Measurements from ENCODE around the gene OSBPL10.
"Not testable (repeated sequence)": the region's sequence is repeated elsewhere in the genome, so short reads cannot be mapped to it uniquely, and the experiment has no call there.

The OSBPL10 gene

DNA sequence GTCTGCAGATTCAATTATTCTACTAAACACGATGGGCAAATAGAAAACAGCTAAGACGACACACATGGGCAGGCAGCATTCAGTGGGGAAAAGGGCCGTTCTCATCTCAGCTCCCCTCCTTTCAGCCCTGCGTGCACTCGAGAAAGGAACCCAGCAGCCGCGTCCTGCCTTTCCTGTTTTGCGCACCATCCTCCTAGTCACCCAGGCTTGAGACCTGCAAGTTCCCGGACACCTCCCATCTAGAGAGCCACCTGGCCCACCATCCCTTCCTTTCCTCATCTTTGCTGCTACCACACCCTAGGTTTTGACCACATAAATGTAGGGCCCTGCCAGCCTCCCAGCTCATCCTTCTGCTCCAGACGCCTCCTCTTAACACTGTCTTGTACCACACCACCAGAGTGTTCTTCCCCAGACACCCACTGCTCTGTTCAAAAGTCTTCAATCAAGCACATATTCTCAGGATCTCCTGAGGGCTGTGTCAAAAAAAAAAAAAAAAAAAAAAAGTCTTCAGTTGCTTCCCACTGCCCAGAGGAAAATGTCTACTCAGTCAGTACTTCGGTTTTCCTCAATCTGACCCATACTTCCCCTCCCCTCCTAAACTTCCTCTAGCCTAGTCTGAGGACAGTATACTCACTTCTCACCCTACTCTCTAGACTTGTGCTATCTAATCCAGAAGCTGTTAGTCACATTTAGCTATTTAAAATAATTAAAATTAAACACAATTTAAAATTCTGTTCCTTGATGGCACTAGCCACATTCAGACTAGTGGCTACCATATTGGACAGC, 266.4 kb downstream of the OSBPL10 start:
- no peak for DNase-seq (ENCODE audit: extremely low read depth in 1 of 2, low read depth in 1 of 2)

DNA sequence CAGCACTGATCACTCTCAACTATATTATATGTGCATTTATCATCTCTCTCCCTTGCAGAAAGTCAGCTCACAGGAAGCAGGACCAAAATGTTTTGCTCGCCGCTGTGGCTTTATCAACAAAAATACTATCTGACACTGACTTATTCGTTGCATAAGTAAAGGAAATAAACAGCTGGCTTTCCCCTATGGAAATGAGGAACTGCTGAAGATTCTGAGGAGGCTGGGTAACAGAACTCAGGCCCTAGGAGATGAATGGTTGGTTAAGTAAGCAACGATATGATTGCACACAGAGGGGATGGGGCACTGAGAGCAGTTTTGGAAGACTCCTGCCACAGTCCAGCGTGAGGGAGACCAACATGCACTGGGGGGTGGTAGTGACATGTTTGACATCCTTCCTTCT, 267.2 kb downstream of the OSBPL10 start:
- DNase-seq (ENCODE audit: extremely low read depth in 1 of 2, low read depth in 1 of 2), result no peak

DNA sequence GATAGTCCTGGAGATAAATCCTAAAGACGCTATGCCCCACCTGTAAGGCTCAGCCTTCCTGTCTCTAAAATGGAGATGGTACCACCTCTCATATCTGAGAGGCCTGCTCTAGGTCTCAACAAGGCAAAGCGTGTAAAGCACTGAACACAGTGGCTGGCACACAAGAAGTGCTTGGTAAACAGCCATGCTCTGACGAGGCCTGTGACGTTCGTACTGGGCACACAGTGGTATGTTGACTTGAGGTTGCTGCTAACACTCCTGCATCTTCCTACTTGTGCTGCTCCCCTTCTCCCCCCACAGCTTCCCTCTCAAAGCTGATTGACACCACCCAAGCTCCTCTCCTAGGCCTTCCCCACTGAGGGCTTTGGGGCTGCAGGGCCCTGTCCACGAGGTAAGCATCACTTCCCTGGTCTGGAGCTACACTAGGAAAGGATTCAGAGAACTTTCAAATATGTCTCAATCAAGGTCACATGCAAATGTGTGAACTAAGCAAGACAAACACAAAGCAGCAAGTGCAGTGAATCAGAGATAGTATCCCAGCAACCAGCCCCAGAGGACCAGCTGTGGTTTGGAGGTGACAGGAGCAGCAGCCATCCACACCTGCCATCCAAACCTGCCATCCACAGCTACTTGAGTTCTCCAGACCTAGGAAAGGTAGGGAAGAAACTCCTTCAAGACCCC, 270.8 kb downstream of the OSBPL10 start:
- no peak for DNase-seq (ENCODE audit: extremely low read depth in 1 of 2, low read depth in 1 of 2)

DNA sequence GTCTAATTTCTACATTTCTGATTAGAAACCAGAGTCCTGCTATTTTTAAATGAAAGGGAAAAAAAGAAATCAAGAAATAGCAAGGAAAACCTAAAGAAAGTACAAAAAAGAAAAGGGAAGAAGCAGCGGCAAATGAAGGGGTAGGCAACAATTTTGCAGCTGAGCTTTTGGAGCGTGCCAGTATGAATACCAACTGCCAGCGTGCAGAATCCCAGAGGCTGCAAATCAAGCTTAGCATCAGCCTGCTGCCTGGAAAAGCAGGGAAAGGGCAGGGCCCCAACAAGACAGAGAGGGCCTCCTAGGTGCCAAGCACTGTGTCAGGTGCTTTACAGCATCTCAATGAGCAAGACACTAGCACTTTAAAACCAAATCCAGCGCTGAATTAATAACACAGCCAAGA, 271.5 kb downstream of the OSBPL10 start:
- DNase-seq (ENCODE audit: extremely low read depth in 1 of 2, low read depth in 1 of 2), result no peak

DNA sequence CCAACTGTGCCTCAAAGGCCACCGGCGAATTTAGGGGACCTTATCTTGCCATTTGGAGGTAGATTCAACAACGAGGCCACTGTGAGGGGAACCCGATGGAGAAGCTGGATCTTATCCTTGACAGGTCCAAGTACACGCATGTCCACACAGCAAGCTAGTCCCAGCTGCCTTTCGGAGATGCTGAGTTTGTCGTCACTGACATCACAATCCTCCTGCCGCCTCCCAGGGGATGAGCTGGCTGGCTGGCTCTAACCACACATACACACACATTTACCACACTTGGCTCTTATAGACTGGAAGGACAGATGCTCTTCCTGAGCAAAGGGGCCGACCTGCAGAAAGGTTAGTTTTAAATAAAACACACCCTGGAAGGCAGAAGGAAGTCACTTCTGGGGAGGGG, 272.1 kb downstream of the OSBPL10 start:
- no peak for DNase-seq (ENCODE audit: extremely low read depth in 1 of 2, low read depth in 1 of 2)

DNA sequence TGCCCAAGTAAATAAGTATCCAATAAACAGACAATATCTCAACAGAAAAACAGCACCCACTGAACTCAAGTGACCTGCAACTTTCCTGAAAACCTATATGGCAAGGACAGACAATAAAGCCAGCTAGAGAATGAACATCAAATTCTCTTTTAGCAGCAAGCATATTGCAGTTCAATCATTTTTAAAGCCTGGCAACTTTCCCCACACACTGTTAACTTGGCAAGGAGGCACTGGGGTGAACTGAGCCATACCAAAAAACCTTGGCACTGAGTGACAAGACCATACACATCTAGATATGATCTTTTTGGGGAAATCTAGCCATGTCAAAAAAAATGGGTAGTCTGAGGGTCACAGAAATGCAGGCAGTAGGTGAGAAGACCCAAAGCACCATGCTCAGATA, 273.8 kb downstream of the OSBPL10 start:
- no peak for DNase-seq (ENCODE audit: extremely low read depth in 1 of 2, low read depth in 1 of 2)

DNA sequence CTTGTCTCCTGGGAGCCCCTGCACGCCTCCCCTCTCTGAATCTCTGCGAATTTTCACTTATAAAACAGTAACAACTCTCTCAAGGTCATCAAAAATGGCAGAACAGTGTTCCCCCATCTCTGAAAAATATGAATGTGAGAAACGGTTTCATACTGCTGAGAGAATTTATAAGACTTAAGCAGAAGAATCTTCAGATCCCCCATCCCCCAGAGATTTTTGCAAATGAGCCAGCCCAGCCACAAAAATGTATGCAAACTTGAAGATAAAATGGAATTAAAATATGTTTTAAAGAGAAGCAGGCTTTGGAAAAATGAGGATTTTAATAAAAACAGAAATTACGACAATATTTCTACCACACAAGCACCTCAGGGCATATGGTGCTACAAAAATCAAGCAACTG, 275.3 kb downstream of the OSBPL10 start:
- DNase-seq (ENCODE audit: extremely low read depth in 1 of 2, low read depth in 1 of 2), result no peak

DNA sequence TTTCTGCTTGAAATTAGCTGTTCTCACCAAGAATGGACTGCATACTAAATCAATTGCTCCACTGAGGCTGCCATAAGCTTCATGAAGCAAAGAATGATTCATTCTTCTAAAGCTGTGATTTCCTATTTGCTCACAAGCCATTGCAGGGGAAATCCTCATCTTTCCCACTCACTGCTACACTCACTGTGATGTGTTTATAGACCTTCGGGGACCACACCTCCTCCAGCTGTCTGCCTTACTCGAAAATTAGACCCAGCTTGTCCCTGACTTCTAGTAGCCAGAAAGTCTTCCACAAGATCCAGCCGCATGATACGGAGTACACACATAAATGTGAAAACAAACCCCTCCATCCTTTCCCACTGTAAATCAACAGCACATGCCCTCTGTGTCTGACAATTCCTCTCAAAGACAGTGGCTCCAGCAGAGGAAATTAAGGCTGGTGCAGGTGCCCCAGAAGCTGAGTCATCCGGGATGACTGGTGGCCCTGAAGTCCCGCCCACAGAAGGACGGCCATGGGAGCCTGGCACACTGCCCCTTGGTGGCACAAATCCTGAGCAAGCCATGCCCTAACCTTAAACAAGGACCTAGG, 276.4 kb downstream of the OSBPL10 start:
- peak in 1 of 2 donors; percentile 17 for DNase-seq (ENCODE audit: extremely low read depth in 1 of 2, low read depth in 1 of 2)

DNA sequence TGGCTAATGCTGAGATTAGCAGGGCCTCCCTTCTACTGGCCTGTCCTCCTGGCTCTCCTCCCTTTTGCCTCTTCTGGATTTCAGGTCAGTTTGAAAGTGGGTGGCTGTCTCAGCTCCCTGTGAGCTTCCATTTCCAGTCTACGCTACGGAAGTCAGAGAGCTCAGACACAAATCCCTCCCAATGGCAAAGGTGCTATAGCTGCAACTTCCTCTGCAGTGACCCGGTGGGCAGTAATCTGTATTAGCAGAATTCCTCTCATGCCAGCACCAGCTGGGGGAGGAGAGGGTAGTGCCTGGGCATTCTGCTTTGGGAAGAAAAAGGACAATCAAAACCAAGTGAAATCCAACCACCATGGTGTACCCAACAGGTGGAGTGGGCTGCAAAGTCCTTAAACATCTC, 276.9 kb downstream of the OSBPL10 start:
- DNase-seq (ENCODE audit: extremely low read depth in 1 of 2, low read depth in 1 of 2), result no peak

DNA sequence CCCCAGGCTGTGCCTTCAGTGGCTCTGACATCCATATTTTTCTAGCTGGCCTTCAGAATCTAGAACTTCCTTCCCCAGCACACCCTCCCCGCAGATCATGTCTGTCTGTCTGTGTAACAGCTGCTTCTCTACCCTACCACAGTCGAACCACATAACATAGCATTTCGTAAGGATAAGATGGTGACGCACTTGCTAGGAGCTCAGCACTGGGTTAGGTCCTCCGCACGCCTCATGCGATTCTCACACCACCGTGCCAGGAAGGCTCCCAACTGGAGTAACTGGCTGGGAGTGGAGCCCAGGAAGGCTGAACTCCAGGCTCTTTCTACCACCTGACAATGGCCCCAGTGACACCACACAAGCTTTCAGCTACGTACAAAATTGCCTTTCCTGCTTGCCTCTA, 279.8 kb downstream of the OSBPL10 start:
- no peak for DNase-seq (ENCODE audit: extremely low read depth in 1 of 2, low read depth in 1 of 2)

DNA sequence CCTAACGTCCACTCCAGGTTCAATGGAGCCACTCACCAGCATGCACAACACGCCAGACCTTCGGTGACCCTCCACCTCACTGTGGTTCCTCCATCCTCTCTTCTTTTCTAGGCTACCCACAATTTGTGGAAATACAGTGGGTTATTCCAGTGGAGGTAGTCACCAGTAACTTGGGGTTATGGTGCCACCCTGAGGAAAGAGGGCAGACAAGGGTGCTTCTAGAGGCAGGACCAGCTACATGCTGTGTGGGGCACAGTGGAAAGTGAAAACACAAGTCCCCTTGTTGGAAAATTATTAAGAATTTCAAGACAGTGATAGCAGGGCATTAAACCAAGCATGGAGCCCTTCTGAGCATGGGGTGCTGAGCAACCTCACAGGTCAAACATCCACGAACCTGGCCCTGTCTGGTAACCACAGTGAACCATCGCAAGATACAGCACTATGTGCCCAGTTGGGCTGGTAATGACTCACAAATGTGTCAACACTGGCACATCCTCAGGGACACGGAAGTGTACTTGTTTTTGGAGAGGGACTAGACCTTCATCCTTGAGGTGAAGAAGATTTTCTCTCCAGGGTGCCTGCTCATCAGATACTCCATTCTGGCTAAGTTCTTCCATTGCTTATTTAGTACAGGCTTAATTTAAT, 281.6 kb downstream of the OSBPL10 start:
- DNase-seq (ENCODE audit: extremely low read depth in 1 of 2, low read depth in 1 of 2), result no peak

DNA sequence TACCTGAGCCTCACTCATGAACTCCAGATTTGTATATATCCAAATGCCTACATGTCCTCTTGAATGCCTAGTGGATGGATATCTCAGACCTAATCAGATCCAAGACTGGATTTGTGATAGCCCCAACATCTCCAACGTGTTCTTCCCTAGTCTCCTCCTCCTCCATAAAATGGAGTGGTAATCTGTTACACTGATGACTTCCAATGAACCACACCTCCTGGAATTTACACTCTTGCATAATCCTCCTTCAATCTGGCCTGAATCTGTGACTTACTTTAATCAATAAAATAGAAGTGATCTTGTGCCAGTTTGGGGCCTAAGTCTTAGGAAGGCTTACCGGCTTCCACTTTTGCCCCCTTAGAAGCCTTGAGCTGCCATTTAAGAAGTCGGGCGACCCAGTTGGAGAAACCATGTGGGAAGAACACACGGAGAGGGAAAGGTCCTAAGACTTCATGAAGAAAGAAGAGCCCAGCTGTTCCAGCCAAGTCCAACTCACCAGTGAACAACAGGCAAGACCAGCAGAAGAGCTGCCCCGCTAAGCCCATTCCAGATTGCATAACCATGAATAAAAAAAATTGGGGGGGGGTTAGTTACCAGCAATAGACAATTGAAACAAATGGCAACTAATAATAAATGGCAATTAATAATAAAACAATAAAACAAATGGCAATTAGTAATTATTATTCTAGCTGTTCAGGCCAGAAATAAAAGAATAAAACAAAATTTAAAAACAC, 284.1 kb downstream of the OSBPL10 start:
- DNase-seq (ENCODE audit: extremely low read depth in 1 of 2, low read depth in 1 of 2), result no peak

DNA sequence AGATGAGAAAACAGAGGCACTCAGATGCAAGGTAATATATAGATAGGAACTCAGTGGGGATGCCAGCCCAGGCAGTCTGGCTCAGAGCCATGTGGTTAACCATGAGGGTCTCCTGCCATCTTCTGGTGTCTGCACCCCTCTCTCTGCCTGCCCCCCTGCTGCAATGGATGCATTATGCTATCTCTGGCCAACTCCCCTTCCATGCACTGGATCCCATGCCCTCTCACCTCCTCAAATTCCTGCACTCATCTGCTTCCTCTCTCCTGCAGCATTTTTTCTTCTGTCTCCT, 285.1 kb downstream of the OSBPL10 start:
- DNase-seq (ENCODE audit: extremely low read depth in 1 of 2, low read depth in 1 of 2), result no peak

DNA sequence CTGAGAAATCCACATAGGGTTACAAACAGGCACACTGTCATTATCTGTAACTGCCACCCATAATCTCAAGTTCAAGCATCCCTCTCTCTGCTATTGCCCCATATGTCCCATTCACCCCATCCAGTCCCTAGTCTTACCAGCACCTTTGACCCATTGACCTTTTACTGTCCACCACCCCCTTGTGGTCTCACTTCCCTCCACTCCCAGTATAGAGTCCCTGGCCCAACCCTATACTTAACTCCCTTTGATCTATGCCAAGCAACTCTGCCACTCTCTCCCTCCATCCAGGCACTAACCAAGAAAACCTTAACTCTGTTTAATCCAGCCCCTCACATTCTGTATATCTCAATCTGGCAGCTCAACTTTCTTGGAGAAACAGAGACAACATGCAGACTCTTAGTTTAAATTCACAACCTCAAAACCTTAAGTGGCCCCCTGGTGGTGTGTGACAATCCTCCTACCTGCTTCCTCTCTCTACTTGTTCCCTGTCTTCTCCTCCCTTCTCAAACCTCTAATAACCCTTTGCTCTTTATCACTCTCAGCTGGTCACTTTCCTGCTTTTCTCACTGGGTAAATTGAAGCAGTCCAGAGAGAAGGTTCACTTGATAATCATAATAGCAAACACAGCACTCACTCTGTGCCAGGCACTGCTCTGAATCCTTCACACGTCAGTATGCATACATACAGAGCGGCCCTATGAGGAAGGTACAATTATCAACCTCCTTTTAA, 285.6 kb downstream of the OSBPL10 start:
- peak in 1 of 2 donors; percentile 4 for DNase-seq (ENCODE audit: extremely low read depth in 1 of 2, low read depth in 1 of 2)

DNA sequence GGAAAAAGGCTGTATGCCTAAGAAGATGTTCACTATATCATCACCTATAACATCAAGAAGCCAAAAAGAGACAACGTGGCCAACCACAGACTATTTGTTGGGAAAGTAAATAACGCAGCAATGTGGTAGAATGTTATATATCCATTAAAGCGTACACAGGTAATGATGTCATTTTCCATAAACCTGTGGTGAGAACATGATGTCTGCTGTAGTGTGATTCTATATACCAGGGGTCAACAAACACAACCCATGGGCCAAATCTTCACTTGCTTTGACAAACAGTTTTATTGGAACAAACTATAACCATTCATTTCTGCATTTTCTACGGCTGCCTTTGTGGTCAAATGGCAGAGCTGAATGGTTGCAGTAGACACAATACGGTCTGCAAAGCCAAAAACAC, 287.7 kb downstream of the OSBPL10 start:
- DNase-seq (ENCODE audit: extremely low read depth in 1 of 2, low read depth in 1 of 2), result no peak

DNA sequence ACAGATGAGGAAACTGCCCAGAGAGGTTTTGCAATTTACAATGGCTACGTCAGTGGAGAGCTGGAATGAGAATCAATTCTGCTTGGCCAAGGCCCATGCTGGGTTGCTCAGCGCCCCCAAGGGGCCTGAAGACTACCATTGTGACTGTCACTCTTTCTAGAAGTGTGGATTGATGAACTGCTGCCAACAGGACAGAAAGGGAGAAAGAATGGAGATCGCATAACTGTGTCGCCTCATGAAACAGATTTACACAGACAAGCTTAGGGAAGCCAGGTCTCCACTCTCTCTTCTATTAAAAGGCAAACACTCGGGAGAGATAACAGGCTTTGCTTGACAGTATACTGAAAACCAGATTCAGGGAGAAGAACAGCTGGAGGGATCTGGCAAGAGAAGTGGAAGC, 288.3 kb downstream of the OSBPL10 start:
- DNase-seq (ENCODE audit: extremely low read depth in 1 of 2, low read depth in 1 of 2), result no peak

DNA sequence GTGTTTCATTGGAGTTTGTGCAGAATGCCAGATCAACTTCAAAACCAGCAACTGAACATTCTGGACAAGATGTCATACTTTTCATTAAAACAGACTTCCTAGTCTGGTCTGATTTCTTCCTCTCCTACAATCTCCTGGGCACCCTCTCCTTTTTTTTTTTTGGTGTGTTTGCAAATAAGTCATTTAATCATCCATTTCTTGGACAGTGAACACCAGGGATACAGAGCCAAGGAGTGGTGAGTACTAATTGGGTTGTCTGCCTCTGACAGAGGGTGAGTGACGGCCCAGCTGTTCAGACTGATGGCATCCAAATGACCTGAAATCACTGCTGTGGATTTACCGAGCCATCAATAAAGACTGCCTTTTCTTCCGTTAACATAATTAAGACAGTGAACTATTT, 290.3 kb downstream of the OSBPL10 start:
- DNase-seq (ENCODE audit: extremely low read depth in 1 of 2, low read depth in 1 of 2), result no peak

DNA sequence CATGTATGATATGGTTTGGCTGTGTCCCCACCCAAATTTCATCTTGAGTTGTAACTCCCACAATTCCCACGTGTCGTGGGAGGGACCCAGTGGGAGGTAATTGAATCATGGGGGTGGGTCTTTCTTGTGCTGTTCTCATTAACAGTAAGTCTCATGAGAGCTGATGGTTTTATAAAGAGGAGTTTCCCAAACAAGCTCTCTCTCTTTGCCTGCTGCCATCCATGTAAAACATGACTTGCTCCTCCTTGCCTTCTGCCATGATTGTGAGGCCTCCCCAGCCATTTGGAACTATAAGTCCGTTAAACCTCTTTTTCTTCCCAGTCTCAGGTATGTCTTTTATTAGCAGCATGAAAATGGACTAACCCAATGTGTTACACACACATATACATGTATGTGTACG, 291.5 kb downstream of the OSBPL10 start:
- not testable (repeated sequence) for DNase-seq (ENCODE audit: extremely low read depth in 1 of 2, low read depth in 1 of 2)

DNA sequence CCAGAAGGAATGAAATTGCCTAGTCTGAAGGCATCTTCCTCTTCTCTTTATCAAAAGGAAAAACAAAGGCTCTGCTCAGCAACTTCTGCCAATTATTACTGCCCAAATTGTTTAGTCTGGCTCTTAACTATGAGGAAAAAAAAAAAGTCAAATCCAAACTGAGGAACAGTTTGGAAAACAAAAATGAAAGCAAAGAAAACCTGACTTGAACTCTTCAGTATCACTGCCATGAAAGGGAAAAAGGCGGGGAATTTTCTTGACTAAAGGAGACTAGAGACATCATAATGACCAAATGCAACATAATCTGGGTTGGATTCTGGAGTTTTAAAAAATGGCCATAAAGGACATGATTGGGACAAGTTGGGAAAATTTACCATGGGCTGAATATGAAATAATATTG, 292.1 kb downstream of the OSBPL10 start:
- DNase-seq (ENCODE audit: extremely low read depth in 1 of 2, low read depth in 1 of 2), result no peak

DNA sequence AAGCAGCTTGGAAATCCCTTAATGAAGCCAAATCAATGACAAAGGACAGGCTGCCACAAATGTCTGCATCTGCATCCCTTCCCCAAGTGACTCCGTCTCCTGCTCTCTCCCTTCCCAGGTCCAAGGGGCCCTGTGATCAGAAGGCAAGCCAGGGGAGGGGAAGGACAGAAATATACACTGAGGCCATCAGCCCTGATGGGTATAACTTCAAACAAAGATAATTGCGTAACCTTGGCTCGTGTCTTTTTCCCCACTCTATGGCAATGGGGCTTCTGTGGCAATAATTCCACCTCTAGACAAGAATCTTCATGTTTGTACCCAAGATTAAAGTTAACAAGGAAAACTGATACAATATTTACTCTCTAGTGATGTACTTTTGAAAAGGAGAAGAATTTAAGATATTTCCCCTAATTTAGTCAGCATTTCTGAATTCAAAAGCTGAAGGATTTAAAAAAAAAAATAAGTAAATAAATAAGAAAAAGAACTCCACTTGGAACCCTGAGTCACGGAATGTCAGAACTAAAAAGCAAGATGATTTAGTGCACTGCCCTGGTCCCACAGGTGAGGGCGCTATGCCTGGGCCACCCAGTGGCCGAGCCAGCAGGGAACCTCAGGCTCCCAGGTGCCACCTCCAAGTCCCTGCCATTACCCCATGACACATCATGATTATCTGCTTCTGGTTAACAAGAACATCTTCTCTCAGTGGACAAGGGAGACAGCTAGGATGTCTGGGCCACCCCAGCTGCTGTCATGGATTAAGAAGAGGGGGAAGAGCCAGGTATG, 293.9 kb downstream of the OSBPL10 start:
- no peak for DNase-seq (ENCODE audit: extremely low read depth in 1 of 2, low read depth in 1 of 2)
